ENCODE measurements around the gene CDK5R1. TPM values are rescaled to one million over a fixed set of nuclear protein-coding genes. Genes with fewer than 3 reads are reported as not detected.

CDK5R1 gene
- polyA plus RNA-seq, 1 of the 3 experiments (the other 2 are of a cell fraction), result 1.4 TPM

- POLR2A ChIA-PET, result no interaction called here
- no peak overlapping the region for H3K27ac ChIP-seq (ENCODE audit: low read depth in 2 of 2, low read length in 1 of 2)
- H3K4me2 ChIP-seq, result no peak overlapping the region
- H3K9me2 ChIP-seq, result no peaks in the 10 kb centered on the region
- H3K27me3 ChIP-seq (ENCODE audit: insufficient read depth), result no peaks in the 10 kb centered on the region
- no peaks in the 10 kb centered on the region for H3K79me2 ChIP-seq (ENCODE audit: insufficient read depth)
- no peaks in the 10 kb centered on the region for H3F3A ChIP-seq (replicated peaks; ENCODE audit: insufficient read depth)
- DNase-seq, result no peak
- H3K9me3 ChIP-seq, result no peaks in the 10 kb centered on the region
- H3K4me1 ChIP-seq (ENCODE audit: control insufficient read depth in 1 of 2, insufficient read depth in 2 of 2, low read depth in 1 of 2, low read length in 1 of 2), result peaks cover under 1 to 9% of the 10 kb centered on the region in 2 experiments; a peak in 2 of 4 replicates
- no peak overlapping the region for H2AFZ ChIP-seq (ENCODE audit: low read depth)
- CTCF ChIA-PET, result no interaction called here
- WGBS (ENCODE audit: low lambda C conversion rate), result 89% methylated on average over 4 of the region's 4 CpGs
- no peaks in the 10 kb centered on the region for H3K36me3 ChIP-seq (replicated peaks in 1 of 2; ENCODE audit: control insufficient read depth in 1 of 2, insufficient read depth in 2 of 2, low read length in 1 of 2)
- H3K4me3 ChIP-seq (ENCODE audit: low read depth in 2 of 2, low read length in 1 of 2), result no peak overlapping the region
- no peaks in the 10 kb centered on the region for H4K20me1 ChIP-seq (ENCODE audit: insufficient read depth)
- no peak for TF ChIP-seq GABPA (IDR thresholded peaks at IDR 0.05; ENCODE audit: low read depth)
- no peak overlapping the region for H3K9ac ChIP-seq
Measured at GRCh38 chr17:32514606-32515005, 27.8 kb downstream of the CDK5R1 start.

GRCh38 chr17:32515677-32516383 is 29.0 kb downstream of the CDK5R1 start:
- no peak for TF ChIP-seq MEF2A (IDR thresholded peaks at IDR 0.05; ENCODE audit: borderline replicate concordance, low read depth)
- TF ChIP-seq TEAD4 (IDR thresholded peaks at IDR 0.05; ENCODE audit: borderline replicate concordance, insufficient read depth), result no peak
- TF ChIP-seq GABPA (IDR thresholded peaks at IDR 0.05; ENCODE audit: low read depth), result no peak
- no peak for TF ChIP-seq SMC3 (IDR thresholded peaks at IDR 0.05; ENCODE audit: low read depth, low read length)
- TF ChIP-seq ELF1 (IDR thresholded peaks at IDR 0.05), result no peak
- TF ChIP-seq PBX3 (IDR thresholded peaks at IDR 0.05), result no peak
- no peak for TF ChIP-seq EZH2phosphoT487 (IDR thresholded peaks at IDR 0.05; ENCODE audit: borderline replicate concordance, low read depth)
- no peak for TF ChIP-seq RXRA (IDR thresholded peaks at IDR 0.05; ENCODE audit: borderline replicate concordance, low read depth)
- no peak for TF ChIP-seq JUND (IDR thresholded peaks at IDR 0.05)
- no peak for TF ChIP-seq RFX5 (IDR thresholded peaks at IDR 0.05; ENCODE audit: low read length)
- TF ChIP-seq RCOR1 (IDR thresholded peaks at IDR 0.05; ENCODE audit: low read length), result no peak
- no peak for TF ChIP-seq FOXJ3 (CRISPR knock-in tag; IDR thresholded peaks at IDR 0.05)
- no peak for TF ChIP-seq RAD21 (IDR thresholded peaks at IDR 0.05; ENCODE audit: low read length)
- no peak for TF ChIP-seq CHD2 (IDR thresholded peaks at IDR 0.05; ENCODE audit: low read length, partially characterized antibody)
- no peak for TF ChIP-seq CTCF (IDR thresholded peaks at IDR 0.05)
- no peak for TF ChIP-seq MXI1 (IDR thresholded peaks at IDR 0.05; ENCODE audit: low read depth, low read length)
- TF ChIP-seq USF1 (IDR thresholded peaks at IDR 0.05; ENCODE audit: borderline replicate concordance, low read depth), result no peak
- TF ChIP-seq ZBTB33 (IDR thresholded peaks at IDR 0.05; ENCODE audit: borderline replicate concordance, low read depth), result no peak
- TF ChIP-seq FOSL2 (IDR thresholded peaks at IDR 0.05; ENCODE audit: borderline replicate concordance, low read depth), result no peak
- TF ChIP-seq TAF1 (IDR thresholded peaks at IDR 0.05; ENCODE audit: borderline replicate concordance, low read depth, low read length), result no peak

More at GRCh38 chr17:32515677-32516383, 29.0 kb downstream of the CDK5R1 start:
- H3K4me3 ChIP-seq (ENCODE audit: low read depth in 2 of 2, low read length in 1 of 2), result no peak overlapping the region
- POLR2A ChIA-PET, result no interaction called here
- CTCF ChIA-PET, result interaction anchor here (2.4 kb wide), 1 partner anchor 143 kb away, joined by 6 read pairs; no protein-coding TSS in a partner anchor
- H3K27ac ChIP-seq (ENCODE audit: low read depth in 2 of 2, low read length in 1 of 2), result no peak overlapping the region
- no peaks in the 10 kb centered on the region for H3K36me3 ChIP-seq (replicated peaks in 1 of 2; ENCODE audit: control insufficient read depth in 1 of 2, insufficient read depth in 2 of 2, low read length in 1 of 2)
- H2AFZ ChIP-seq (ENCODE audit: low read depth), result no peak overlapping the region
- DNase-seq, result no peak
- H3K79me2 ChIP-seq (ENCODE audit: insufficient read depth), result no peaks in the 10 kb centered on the region
- WGBS (ENCODE audit: low lambda C conversion rate), result 88% methylated on average over 4 of the region's 4 CpGs
- H3K27me3 ChIP-seq (ENCODE audit: insufficient read depth), result no peaks in the 10 kb centered on the region
- no peaks in the 10 kb centered on the region for H4K20me1 ChIP-seq (ENCODE audit: insufficient read depth)
- no peaks in the 10 kb centered on the region for H3F3A ChIP-seq (replicated peaks; ENCODE audit: insufficient read depth)
- H3K9ac ChIP-seq, result no peak overlapping the region
- H3K4me2 ChIP-seq, result no peak overlapping the region
- peaks cover 6 to 19% of the 10 kb centered on the region in 2 experiments; a peak in 2 of 4 replicates for H3K4me1 ChIP-seq (ENCODE audit: control insufficient read depth in 1 of 2, insufficient read depth in 2 of 2, low read depth in 1 of 2, low read length in 1 of 2)
- no peaks in the 10 kb centered on the region for H3K9me2 ChIP-seq
- H3K9me3 ChIP-seq, result no peaks in the 10 kb centered on the region

All from SK-N-SH (cell line).